Mammary microvascular endothelial cell (primary cell): ENCODE data around the gene SPDYE4. TPM values are rescaled to one million over a fixed set of nuclear protein-coding genes. Genes with fewer than 3 reads are reported as not detected.

Experiments used
- total RNA-seq: library from RNA; depleted of rRNA; stranded (reverse); fragments of >200 nt; gene quantifications from 2 replicates; pipeline ENCODE4 v1.2.3, GENCODE V29; 2015

SPDYE4 gene, protein sequence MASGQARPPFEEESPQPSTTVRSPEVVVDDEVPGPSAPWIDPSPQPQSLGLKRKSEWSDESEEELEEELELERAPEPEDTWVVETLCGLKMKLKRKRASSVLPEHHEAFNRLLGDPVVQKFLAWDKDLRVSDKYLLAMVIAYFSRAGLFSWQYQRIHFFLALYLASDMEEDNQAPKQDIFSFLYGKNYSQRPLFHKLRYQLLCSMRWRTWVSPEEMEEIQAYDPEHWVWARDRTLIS
- total RNA-seq = not detected in 2 replicates

DNA sequence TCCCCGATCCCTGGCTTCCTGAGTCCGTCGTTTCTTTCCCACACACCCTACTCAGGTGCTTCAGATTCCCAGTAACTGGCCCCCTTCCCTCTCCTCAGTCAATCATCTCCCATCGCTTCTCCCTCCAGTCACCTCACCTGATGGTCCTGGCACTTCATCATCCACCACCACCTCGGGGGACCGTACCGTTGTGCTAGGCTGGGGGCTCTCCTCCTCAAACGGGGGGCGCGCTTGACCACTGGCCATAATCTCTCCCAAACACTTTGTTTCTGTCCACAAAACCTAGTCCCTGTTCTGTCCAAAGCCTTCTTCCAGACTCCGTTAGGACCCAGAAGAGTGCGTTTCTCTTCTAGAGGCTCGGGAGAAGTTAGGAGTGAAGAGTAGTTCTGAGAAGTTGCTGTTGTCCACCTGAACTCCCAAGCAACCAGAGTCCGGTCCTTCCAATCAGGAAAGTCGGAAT, at the start of gene SPDYE4:
Gene SPDYE4, minus strand, starts transcription at position 410 of the 460 bp plus-strand sequence. Its CDS starts 164 bp downstream, at position 246.

DNA sequence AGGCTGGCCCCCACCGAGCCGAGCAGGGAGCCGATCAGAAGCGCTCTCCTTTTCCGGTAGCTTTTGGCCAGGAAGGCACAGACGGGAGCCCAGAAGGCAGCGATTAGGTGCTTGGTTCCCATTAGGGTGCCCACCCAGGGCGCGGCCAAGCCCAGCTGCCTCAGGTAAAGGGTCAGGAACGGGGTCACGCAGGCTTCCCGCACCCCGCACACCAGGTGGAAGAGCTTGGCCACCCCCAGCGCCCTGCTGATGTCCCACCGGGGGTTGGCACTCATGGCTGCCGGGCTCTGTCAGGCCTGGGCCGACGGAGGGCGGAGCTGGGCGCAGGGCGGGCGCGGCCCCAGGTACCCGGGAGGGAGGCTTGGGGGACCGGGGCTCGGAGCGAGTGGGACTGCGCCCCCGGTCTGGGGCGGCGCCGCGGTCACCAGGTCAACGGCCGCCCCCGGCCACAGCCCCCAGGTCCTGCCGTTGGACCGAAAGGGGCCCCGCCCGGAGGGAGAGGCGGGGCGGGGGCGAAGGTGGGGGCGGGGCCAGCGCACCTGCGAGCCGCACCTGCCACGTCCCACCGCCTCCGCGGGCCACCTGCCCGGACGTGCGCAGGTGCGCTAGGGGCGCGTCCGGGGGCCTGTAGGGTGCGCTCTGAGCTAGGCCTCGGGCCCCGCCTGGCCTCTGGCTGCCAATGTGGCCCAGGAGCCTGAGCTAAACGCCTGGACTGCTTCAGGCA, 40.7 kb upstream of the SPDYE4 start, which contains the start of gene MFSD6L:
Gene MFSD6L, minus strand, starts transcription at position 520 of the 724 bp plus-strand sequence. Its CDS starts 245 bp downstream, at position 275.

Other genes with a start within 250 kb of the SPDYE4 start
- 32.6 and 34.6 TPM in 2 replicates for gene MYH10, start 127.8 kb downstream of the SPDYE4 start, total RNA-seq
- gene CCDC42, start 13.7 kb downstream of the SPDYE4 start, total RNA-seq = not detected in 2 replicates
- not detected in 2 replicates for gene MFSD6L, start 40.8 kb upstream of the SPDYE4 start, total RNA-seq
- gene PIK3R6, start 109.1 kb upstream of the SPDYE4 start, total RNA-seq = not detected in 2 replicates
- not detected in 2 replicates for gene PIK3R5, start 207.2 kb upstream of the SPDYE4 start, total RNA-seq